Progenitor cell of endocrine pancreas (in vitro differentiated cells): Measurements from ENCODE around the gene CLPTM1L. TPM values are rescaled to one million over a fixed set of nuclear protein-coding genes. Genes with fewer than 3 reads are reported as not detected.

Experiments used
- DNase-seq: peaks from one replicate; pipeline ENCODE4 v3.0.0; 2021; ENCODE audit warnings: low spot score; ENCODE audit not compliant: unreplicated experiment
- H3K27ac Mint-ChIP-seq: 2 replicates; pipeline ENCODE4 v1.8.0; 2021; ENCODE audit warnings: mild to moderate bottlenecking, moderate library complexity, mixed read lengths
- H3K27me3 Mint-ChIP-seq: 2 replicates; pipeline ENCODE4 v1.8.0; 2021; ENCODE audit warnings: mixed read lengths
- H3K36me3 Mint-ChIP-seq: 2 replicates; pipeline ENCODE4 v1.8.0; 2022; ENCODE audit warnings: mixed read lengths; ENCODE audit not compliant: insufficient read depth
- H3K4me1 Mint-ChIP-seq: 2 replicates; pipeline ENCODE4 v1.8.0; 2021; ENCODE audit warnings: low read depth, mixed read lengths
- H3K4me3 Mint-ChIP-seq: 2 replicates; pipeline ENCODE4 v1.8.0; 2021; ENCODE audit warnings: low read depth, mild to moderate bottlenecking, moderate library complexity, mixed read lengths
- H3K9me3 Mint-ChIP-seq: 2 replicates; pipeline ENCODE4 v1.8.0; 2021; ENCODE audit warnings: low read depth, mixed read lengths
- CTCF ChIP-seq: fragments of 200-600 bp; sonication (generic); IDR thresholded peaks from one replicate; pipeline ENCODE4 v1.5.0; 2021; ENCODE audit warnings: antibody characterized with exemption, mild to moderate bottlenecking; ENCODE audit not compliant: unreplicated experiment
- total RNA-seq: library from RNA; stranded (reverse); gene quantifications from 2 replicates; pipeline ENCODE4 v1.2.1, GENCODE V29; 2021

The CLPTM1L gene
- total RNA-seq, 1 donor from 2014 or later, result 95.4 TPM

DNA sequence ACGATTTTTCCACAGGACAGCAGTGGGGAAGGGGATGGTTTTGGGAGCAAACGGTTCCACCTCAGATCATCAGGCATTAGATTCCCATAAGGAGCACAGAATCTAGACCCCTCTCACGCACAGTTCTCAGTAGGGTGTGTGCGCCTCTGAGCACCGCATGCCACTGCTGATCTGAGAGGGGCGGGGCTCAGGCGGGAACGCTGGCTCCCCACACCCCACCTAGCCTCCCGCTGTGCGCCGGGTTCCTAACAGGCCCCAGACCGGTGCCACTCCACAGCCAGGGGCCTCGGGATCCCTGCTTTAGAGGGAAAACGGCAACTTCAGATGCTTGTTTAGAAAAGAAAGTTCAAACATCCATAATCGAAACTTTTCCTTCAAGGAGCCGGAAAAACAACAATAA is 70.4 kb downstream of the CLPTM1L start:
- H3K36me3 Mint-ChIP-seq, result no peaks in the 10 kb centered on the region
- H3K27ac Mint-ChIP-seq, result no peak overlapping the region
- no peaks in the 10 kb centered on the region for H3K9me3 Mint-ChIP-seq
- no peak for TF ChIP-seq CTCF
- no peaks in the 10 kb centered on the region for H3K27me3 Mint-ChIP-seq
- DNase-seq, result no peak
- no peaks in the 10 kb centered on the region for H3K4me1 Mint-ChIP-seq
- no peak overlapping the region for H3K4me3 Mint-ChIP-seq

- Mint-ChIP-seq H3K27me3 (no peaks in the 10 kb centered on the region), H3K36me3 (no peaks in the 10 kb centered on the region), H3K27ac (no peak overlapping the region), H3K4me1 (no peaks in the 10 kb centered on the region), H3K9me3 (no peaks in the 10 kb centered on the region), H3K4me3 (no peak overlapping the region)
- no peak for TF ChIP-seq CTCF
- DNase-seq, result no peak
Measured at GRCh38 chr5:1273745-1274144, 71.2 kb downstream of the CLPTM1L start.

DNA sequence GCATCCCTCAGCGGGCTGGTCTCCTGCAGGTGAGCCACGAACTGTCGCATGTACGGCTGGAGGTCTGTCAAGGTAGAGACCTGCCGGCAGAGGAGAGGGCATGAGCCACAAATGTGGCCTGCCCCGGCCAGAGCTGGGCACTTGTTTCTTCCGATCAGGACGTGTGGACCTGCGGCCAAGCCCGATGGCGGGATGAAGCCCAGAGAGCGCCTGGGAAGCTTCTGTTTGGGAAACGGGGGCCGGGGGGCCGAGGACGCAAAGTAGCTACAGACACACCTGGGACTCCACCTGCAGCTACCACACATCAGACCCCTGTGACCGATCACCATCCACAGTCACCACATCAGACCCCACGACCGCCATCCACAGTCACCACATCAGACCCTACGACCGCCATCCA is 72.7 kb downstream of the CLPTM1L start:
- H3K9me3 Mint-ChIP-seq, result no peaks in the 10 kb centered on the region
- no peak for DNase-seq
- H3K4me3 Mint-ChIP-seq, result no peak overlapping the region
- H3K27ac Mint-ChIP-seq, result no peak overlapping the region
- TF ChIP-seq CTCF, result no peak
- H3K36me3 Mint-ChIP-seq, result no peaks in the 10 kb centered on the region
- H3K4me1 Mint-ChIP-seq, result no peaks in the 10 kb centered on the region
- H3K27me3 Mint-ChIP-seq, result no peaks in the 10 kb centered on the region

DNA sequence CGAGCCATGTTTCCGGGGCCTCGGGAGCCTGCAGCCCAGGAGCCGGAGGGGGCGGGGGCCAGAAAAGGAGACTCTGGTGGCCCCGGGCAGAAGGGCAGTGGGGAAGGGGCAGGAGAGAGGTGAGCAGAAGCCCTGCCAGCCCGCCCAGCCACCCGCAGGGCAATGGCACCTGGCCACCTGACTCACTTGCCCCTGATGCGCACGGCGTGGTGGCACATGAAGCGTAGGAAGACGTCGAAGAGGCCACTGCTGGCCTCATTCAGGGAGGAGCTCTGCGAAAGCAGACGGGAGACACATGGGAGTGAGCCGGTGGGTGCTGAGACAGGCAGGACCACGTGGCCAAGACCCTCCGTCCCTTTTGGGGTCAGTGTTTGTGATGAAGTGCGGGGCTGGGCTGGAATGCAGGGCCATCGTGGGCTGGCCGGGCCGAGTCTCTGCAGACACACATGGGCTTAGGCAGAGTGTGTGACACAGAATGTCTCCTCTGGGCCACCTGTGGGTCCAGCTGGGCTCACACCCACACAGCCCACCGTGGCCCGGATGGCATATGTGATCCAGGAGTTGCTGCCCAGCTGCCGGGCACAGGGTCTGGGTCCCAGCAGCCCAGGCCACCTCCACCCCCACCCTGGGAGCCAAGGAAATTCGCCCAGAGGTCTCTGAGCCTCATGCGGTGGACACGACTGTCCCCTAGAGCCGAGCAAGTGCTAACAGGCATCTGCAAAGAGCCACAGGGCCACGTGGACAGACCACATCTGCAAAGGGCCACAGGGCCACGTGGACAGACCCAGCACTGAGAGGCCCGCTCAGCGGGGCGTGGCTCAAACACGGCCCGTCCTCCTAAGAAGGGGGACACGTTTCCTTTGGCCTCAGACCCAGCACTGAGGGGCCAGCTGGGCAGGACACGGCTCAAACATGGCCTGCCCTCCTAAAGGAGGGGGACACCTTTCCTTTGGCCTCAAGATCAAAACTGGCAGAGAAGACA is 73.7 kb downstream of the CLPTM1L start:
- DNase-seq, result no peak
- H3K27me3 Mint-ChIP-seq, result no peaks in the 10 kb centered on the region
- TF ChIP-seq CTCF, result no peak
- no peak overlapping the region for H3K27ac Mint-ChIP-seq
- H3K9me3 Mint-ChIP-seq, result no peaks in the 10 kb centered on the region
- no peaks in the 10 kb centered on the region for H3K4me1 Mint-ChIP-seq
- H3K4me3 Mint-ChIP-seq, result no peak overlapping the region
- H3K36me3 Mint-ChIP-seq, result no peaks in the 10 kb centered on the region

DNA sequence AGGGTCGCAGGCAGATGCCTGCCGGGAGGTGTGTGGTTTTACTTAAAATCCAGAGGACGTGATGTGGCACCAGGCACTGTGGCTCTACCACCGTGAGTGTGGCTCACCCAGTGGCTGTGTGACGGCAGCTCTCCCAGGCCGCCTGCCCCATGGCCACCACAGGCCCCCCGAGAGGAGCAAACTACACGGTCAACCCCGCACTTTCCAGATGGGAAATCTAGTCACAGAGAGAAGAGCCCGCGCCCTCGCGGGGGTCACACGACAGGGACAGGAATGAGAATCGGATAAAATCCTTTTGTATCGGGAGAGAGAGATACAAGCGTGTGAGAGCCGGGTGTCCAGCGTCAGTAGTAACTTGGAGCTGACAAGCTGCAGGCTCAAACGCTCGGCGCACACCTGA is 74.5 kb downstream of the CLPTM1L start:
- Mint-ChIP-seq H3K27ac (no peak overlapping the region), H3K27me3 (no peaks in the 10 kb centered on the region), H3K4me3 (no peak overlapping the region), H3K4me1 (no peaks in the 10 kb centered on the region), H3K9me3 (no peaks in the 10 kb centered on the region), H3K36me3 (no peaks in the 10 kb centered on the region)
- no peak for TF ChIP-seq CTCF
- no peak for DNase-seq
